GM12892 (cell line): Measurements from ENCODE around the gene KLHL25.

Experiments
- DNase-seq: peaks from one replicate; pipeline ENCODE4 v3.0.0; 2011; ENCODE audit not compliant: insufficient read length
- FAIRE-seq: peaks from 2 replicates; lab custom pipeline; 2011; peaks lifted over from hg19 to GRCh38; lab: Jason Lieb, UNC
- POLR2A ChIP-seq: IDR thresholded peaks from 2 replicates; pipeline ENCODE4 v1.6.1; 2011; ENCODE audit warnings: low read depth, low read length, control low read depth
- POLR2AphosphoS5 ChIP-seq: IDR thresholded peaks from 2 replicates; pipeline ENCODE4 v1.6.1; 2011; ENCODE audit warnings: low read depth, low read length, control low read depth
- TAF1 ChIP-seq: IDR thresholded peaks from 2 replicates; pipeline ENCODE4 v1.6.1; 2011; ENCODE audit warnings: low read depth, mild to moderate bottlenecking, control low read depth, low read length, borderline replicate concordance

KLHL25 gene

DNA sequence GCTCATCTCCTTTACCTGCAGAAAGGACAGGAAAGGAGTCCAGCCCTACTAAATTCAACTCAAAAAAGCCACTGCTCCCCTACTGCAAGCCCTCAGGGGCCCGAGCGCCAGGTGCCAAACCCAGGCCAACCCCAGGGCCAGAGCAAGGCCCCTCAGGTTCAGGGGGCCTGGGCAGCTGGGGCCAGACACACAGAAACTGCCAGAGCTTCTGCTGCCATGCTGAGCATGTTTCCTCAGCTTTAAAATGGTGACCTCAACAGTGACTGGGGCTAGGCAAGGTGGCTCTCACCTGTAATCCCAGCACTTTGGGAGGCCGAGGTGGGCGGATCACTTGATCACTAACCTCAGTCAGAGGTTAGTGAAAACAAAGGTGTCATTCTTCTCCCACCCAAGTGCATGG is 38.8 kb downstream of the KLHL25 start:
- no peak for DNase-seq
- no peak for FAIRE-seq
- TF ChIP-seq POLR2AphosphoS5 (no peak), POLR2A (no peak), TAF1 (no peak)

GRCh38 chr15:85755471-85755870 is 39.3 kb downstream of the KLHL25 start:
- TF ChIP-seq POLR2A (no peak), TAF1 (no peak), POLR2AphosphoS5 (no peak)
- FAIRE-seq (no peak), DNase-seq (no peak)

DNA sequence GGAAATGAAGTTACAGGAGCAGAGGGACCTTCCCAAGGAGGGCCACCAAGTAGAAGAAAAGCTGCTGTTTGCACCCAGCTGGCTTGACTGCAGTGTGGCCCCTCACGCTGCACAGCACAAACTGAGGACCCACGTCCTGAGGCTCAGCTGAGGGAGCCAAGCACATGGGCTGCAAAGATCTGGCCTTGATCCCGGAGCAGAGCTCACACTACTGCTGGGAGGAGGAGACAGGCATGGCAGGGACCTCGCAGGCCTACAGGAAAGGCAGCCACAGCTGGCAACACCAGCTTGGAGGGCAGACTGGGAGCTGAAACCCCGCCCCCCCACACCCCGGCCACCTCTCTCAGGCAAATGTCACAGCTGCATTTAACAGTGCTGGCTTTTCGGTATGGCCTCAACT is 39.7 kb downstream of the KLHL25 start:
- TF ChIP-seq POLR2AphosphoS5 = no peak
- TF ChIP-seq TAF1 = no peak
- no peak for TF ChIP-seq POLR2A
- DNase-seq = no peak
- FAIRE-seq = no peak

DNA sequence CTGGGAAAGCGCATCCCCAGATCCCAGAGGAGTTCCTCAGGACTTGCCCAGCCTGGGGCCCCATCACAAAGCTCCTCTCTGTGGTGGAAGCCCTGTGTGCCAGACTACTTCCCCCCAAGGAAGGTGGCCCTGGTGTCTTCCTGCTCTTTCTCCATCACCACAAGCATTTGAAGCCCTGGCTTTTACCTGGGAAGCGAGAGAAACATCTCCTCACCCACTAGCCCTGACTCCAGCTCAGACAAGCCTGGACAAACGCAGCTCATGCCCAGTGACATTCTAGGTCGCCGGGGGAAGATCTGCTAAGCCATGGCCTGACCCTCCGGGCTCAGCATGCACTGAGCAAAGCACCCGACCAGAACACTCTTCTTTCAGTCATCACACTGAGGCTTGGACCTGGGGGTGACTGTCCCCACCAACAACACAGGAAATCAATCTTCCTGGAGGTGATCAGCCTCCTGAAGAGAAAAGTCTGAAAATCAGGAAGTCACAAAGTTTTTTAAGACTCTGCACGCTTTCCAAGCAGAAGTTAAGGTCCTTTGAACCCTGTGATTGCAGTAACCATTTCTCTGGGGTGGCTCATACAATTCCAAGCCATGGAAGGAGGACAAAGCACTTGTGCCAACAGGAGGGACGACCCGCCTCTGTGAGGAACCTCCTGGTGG is 40.8 kb downstream of the KLHL25 start:
- DNase-seq (no peak), FAIRE-seq (no peak)
- TF ChIP-seq TAF1 = no peak
- no peak for TF ChIP-seq POLR2AphosphoS5
- no peak for TF ChIP-seq POLR2A

- FAIRE-seq (no peak), DNase-seq (no peak)
- TF ChIP-seq POLR2AphosphoS5 (no peak), TAF1 (no peak), POLR2A (no peak)
Measured at GRCh38 chr15:85753261-85753660, 41.5 kb downstream of the KLHL25 start.

DNA sequence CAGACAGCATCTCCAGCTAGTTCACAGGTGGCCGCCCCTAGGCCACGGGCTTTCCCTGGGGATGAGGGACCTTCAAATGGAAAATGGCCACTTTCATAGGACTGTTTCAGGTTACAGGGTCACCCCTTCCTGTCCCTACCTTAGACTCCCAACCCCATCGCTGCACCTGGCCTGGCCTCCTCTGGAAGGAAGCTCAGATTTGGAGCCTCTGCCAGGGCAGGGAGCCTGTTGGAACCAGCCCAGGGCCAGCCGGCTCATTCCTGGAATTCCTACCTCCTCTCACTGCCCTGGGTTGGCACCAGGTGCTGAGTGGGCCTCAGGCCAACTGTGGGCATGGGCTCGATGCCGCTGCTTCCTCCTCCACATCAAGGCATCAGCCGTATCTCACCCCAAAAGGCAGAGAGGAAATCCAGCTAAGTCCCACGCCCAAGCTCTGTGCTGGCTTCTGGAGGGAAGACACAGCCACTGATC is 42.2 kb downstream of the KLHL25 start:
- DNase-seq (no peak), FAIRE-seq (no peak)
- no peak for TF ChIP-seq POLR2AphosphoS5

DNA sequence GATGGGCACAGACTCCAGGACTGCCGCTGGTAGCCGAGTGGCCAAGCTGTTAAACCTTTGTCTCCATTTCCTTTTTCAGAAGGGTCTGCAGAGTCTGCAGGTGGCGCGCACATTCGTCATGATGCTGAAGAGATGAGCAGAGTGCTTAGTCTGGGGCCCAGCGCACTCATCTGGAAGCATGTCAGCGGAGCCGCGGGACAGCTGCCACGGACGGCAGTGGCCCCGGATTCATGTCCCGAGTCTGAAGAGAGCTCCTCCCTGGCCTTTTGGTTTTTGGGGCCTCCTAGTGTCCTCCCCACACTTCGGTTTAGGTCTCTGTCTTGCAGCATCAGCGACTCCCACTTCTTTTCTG is 42.6 kb downstream of the KLHL25 start:
- no peak for TF ChIP-seq POLR2A
- TF ChIP-seq POLR2AphosphoS5 = no peak
- no peak for TF ChIP-seq TAF1
- no peak for DNase-seq
- no peak for FAIRE-seq

DNA sequence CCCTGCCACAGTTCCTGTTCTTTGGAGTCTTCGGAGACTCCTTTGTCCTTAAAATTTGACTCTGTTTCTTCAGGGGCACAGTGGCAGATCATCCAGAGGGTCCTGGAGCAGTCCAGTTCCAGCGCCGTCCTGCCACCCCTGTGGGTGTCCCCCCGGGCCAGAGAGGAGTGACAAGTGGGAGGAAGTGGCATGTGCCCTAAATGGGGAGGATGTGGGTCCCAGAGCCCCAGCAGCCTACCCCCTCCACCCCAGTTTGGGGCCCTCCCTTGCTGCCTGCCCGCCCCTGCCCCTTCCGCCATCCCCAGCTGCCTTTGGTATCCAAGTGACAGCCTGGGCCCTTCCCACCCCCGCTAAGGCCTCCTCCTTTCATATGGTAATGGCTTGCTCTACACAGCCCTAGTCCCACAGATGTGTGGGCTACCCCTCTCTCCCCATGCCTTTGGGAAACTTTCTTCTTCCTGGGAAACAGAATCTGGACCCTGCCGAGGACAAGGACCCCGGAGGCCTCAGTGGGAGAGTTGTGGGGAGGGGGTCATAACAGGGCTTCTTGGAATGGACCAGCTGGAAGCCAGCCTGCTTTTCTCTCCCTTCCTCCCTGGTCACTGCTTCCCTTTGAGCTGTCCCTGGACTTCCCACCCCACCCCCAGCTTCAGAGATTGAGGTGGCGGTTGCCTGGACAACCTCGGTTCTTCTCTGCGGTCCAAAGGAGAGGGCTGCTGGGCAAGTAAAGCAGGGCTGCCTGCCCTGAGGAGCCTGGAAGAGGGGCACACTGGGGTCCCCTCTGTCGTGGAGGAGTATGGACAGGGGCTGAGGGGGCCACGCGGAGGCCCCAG is 43.2 kb downstream of the KLHL25 start:
- TF ChIP-seq POLR2A (no peak), POLR2AphosphoS5 (no peak), TAF1 (no peak)
- FAIRE-seq (no peak), DNase-seq (no peak)

- peak; percentile 4; the same call in 1 of the 2 replicates for TF ChIP-seq POLR2AphosphoS5
- TF ChIP-seq POLR2A = no peak
- TF ChIP-seq TAF1 = no peak
- no peak for FAIRE-seq
- no peak for DNase-seq
Measured at GRCh38 chr15:85750319-85751290, 44.1 kb downstream of the KLHL25 start.

DNA sequence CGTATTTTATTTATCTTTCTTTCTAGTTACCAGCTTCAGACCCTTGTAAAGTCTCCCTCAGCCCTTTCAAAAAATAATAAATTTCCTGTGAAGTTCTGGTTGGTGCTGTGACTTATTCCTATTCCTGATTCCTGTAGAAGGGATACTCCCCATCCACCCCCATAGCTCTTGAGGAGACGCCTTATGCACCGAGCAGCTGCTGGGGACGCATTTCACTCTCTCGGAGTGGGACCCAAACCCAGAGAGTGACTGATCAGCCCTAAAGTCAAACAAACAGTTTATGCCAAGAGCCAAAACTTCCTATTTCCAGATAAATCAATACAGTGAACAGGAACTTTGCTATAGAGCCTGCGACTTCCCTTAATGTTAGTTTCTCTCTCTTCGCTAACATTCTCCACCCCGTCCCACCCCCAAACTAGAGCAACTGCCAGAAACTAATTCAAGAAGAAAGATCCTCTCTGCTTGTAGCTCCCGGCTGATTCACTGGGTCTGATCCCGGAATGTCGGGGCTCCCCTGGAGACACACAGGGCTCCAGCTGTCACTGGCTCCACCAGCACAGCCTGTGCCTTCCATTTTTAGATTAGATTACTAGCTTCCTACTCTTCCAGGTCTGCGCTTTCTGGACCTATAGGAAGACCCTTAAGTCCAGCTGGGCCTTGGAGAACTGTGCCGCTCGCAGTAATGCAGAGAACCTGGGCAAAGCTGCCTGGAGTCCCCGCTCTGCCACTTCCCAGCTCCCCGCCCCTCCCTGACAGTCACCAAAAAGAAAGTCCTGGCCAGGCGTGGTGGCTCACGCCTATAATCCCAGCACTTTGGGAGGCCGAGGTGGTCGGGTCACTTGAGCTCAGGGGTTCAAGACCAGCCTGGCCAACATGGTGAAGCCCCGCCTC is 45.2 kb downstream of the KLHL25 start:
- TF ChIP-seq POLR2A (no peak), TAF1 (no peak), POLR2AphosphoS5 (no peak)
- DNase-seq = no peak
- FAIRE-seq = no peak

DNA sequence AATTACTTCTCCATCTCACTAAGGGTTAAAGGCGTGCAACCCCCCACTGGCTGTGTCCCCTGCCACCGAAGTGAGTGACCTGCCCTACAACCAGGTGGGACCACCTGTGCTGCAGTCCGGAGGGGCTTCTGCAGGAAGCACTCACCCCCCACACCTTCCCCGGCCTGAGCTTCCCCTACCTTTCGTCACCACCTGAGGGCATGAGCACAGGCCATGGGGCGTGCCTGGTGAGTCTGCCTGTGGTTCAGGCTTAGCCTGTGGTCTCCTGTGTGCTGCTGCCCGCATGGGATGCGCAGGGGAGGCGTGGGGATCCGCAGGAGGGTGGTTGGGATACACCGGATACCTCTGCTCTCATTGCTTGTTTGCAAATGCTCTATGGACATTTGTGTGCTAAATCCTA is 46.0 kb downstream of the KLHL25 start:
- DNase-seq (no peak), FAIRE-seq (no peak)
- TF ChIP-seq POLR2AphosphoS5 = peak; percentile 67
- no peak for TF ChIP-seq TAF1
